ENCODE results near the gene NDUFC2.
"Not testable (repeated sequence)": the region's sequence is repeated elsewhere in the genome, so short reads cannot be mapped to it uniquely, and the experiment has no call there.

Gene NDUFC2

GRCh38 chr11:78109081-78110015 lies 29.7 kb upstream of the NDUFC2 start:
- no peak for TF ChIP-seq CTCF (conservative IDR thresholded peaks at IDR 0.05; ENCODE audit: low read length)
- no peak overlapping the region for H3K4me3 ChIP-seq (ENCODE audit: low read length)
- DNase-seq (ENCODE audit: low read depth) = no peak

- TF ChIP-seq CTCF (conservative IDR thresholded peaks at IDR 0.05; ENCODE audit: low read length) = no peak
- no peak for DNase-seq (ENCODE audit: low read depth)
- no peak overlapping the region for H3K4me3 ChIP-seq (ENCODE audit: low read length)
These were observed 21.2 kb upstream of the NDUFC2 start for GRCh38 chr11:78100676-78101472.

GRCh38 chr11:78100261-78100660 lies 20.6 kb upstream of the NDUFC2 start:
- TF ChIP-seq CTCF (conservative IDR thresholded peaks at IDR 0.05; ENCODE audit: low read length) = no peak
- H3K4me3 ChIP-seq (ENCODE audit: low read length) = no peak overlapping the region
- DNase-seq (ENCODE audit: low read depth) = no peak

- no peak for DNase-seq (ENCODE audit: low read depth)
- H3K4me3 ChIP-seq (ENCODE audit: low read length) = no peak overlapping the region
- no peak for TF ChIP-seq CTCF (conservative IDR thresholded peaks at IDR 0.05; ENCODE audit: low read length)
These were observed 20.0 kb upstream of the NDUFC2 start for GRCh38 chr11:78099666-78100065.

- DNase-seq (ENCODE audit: low read depth) = no peak
- H3K4me3 ChIP-seq (ENCODE audit: low read length) = no peak overlapping the region
- TF ChIP-seq CTCF (conservative IDR thresholded peaks at IDR 0.05; ENCODE audit: low read length) = no peak
These were observed 18.2 kb upstream of the NDUFC2 start for GRCh38 chr11:78097666-78098385.

- no peak for DNase-seq (ENCODE audit: low read depth)
- H3K4me3 ChIP-seq (ENCODE audit: low read length) = no peak overlapping the region
- TF ChIP-seq CTCF (conservative IDR thresholded peaks at IDR 0.05; ENCODE audit: low read length) = no peak
These were observed 14.6 kb upstream of the NDUFC2 start for GRCh38 chr11:78094250-78094649.

- not testable (repeated sequence) for H3K4me3 ChIP-seq (ENCODE audit: low read length); DNase-seq (ENCODE audit: low read depth)
These were observed 6.9 kb upstream of the NDUFC2 start for GRCh38 chr11:78086521-78087074.
